Astrocyte (in vitro differentiated cells and primary cell): ENCODE measurements around the gene CENPX.

Source experiments
- CTCF ChIP-seq: IDR thresholded peaks from 2 replicates; pipeline ENCODE4 v1.5.1; 2011; ENCODE audit warnings: low read depth, mild to moderate bottlenecking, inconsistent platforms, low read length, moderate library complexity; ENCODE audit not compliant: insufficient read depth
- EZH2 ChIP-seq: IDR thresholded peaks from 2 replicates; pipeline ENCODE4 v1.6.1; 2012; ENCODE audit warnings: mild to moderate bottlenecking, low read length, inconsistent platforms; ENCODE audit not compliant: insufficient read depth

- TF ChIP-seq CTCF (no peak), EZH2 (no peak)
These were observed 9.3 kb downstream of the CENPX start for GRCh38 chr17:82013341-82013740.
